ENCODE measurements around the gene STARD4.

Gene STARD4, protein sequence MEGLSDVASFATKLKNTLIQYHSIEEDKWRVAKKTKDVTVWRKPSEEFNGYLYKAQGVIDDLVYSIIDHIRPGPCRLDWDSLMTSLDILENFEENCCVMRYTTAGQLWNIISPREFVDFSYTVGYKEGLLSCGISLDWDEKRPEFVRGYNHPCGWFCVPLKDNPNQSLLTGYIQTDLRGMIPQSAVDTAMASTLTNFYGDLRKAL

DNA sequence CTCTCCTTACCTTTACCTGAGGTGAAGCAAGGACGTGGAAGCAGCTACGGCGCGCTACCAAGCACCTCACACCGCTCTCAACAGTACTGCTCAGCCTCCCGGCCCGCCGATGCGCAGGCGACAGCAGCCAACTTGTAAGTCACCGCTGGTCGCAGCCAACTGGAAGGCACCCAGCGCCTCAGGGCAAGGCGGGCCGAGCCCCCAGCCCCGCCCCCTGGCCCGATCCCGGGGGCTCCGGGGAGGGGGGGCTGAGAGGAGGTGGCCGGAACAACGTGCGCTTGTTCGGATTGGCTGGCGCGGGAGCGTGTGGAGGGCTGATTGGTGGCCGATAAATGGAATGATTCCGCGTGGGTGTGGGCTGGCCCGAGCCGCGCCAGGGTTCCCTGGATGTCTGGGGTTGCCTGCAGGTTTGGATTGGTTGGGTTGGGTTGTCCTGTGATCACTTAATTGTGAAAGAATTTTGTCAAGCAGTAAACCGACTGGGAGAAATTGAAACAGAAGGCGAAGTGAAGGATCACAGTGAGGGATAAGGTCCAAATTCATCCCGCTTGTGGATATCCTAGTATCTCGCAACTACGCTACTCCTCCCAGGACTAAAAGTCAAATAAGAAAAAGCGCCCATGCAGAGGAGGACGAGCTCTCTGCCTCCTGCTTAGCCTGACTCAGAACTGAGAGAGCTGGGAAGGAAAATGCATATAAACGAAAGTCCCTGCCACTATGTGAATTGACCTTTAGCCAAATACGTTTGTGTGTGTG, at the start of gene STARD4:
TSS of gene STARD4 (minus strand) at position 161 of the 756 bp plus-strand sequence. CDS start 5,102 bp downstream, outside the sequence.
- in situ Hi-C loops (cut with MboI; ENCODE audit: low sequenced_read_pairs) = no loop called here

DNA sequence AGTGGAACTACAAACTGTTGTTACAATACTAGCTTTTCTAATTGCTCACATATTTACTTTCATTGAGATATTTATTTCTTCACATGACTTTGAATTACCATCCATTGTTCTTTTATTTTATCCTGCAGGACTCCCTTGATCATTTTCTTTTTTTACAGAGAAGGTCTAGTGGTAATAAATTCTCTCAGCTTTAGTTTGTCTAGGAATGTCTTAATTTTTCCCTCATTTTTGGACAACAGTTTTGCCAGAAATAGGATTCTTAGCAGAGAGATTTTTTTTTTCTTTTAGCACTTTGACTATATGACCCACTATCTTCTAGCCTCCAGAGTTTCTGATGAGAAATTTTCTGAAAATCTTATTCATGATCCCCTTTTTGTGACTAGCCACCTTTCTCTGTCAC, 47.3 kb upstream of the STARD4 start:
- in situ Hi-C loops (cut with MboI; ENCODE audit: low sequenced_read_pairs) = no loop called here

DNA sequence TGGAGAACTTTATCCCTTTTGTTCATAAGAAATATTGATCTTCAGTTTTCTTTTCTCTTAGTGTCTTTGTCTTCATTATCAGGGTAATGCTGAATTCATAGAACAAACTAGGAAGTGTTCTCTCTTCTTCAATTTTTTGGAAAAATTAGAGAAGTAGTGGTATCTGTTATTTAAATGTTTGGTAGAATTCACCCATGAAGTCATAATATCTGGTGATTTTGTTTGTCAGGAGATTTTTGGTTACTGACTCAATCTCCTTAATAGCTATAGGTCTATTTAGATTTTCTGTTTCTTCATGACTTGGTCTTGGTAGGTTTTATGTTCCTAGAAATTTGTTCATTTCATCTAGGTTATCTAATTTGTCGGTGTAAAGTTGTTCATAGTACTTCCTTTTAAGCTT, 45.4 kb upstream of the STARD4 start:
- in situ Hi-C loops (cut with MboI; ENCODE audit: low sequenced_read_pairs) = no loop called here

DNA sequence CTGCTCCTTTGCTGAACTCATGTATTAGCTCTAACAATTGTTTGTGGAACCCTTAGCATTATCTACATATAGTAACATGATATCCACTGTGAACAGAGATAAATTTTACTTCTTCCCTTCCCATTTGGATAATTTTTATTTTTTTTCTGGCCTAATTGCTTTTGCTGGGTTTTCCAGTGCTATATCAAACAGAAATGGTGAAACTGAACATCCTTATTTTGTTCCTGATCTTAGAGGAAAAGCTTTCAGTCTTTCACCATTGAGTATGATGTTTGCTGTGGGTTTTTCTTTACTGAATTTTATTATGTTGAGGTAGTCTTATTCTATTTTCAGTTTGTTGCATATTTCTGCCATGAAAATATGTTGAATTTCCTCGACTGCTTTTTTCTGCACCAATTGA, 44.8 kb upstream of the STARD4 start:
- in situ Hi-C loops (cut with MboI; ENCODE audit: low sequenced_read_pairs) = no loop called here

DNA sequence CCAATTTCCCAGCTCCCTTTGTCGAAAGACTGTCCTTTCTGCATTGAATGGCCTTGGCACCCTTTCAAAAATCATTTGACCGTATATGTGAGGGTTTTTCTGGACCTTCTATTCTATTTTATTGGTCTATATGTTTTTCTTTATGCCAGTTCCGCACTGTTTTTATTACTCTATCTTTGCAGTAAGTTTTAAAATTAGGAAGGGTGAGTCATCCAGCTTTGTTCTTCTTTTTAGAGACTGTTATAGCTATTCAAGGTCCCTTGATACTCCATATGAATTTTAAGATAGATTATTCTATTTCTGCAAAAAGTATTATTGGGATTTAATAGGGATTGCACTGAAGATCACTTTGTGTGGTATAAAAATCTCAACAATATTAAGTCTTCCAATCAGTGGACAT, 44.2 kb upstream of the STARD4 start:
- in situ Hi-C loops (cut with MboI; ENCODE audit: low sequenced_read_pairs) = no loop called here

DNA sequence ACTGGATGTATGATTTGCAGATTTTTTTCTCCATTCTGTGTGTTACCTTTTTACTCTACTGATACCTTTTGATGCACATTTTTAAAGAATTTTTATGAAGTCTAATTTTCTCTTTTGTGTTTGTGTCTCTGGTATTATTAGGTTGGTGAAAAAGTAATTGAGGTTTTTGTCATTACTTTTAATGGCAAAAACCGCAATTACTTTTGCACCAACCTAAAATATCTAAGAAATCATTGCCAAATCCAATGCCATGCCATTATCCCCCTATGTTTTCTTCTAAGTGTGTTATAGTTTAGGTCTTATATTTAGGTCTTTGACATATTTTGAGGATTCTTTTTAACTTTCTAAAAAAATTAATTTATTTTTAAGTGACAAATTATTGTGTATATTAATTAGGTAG, 43.4 kb upstream of the STARD4 start:
- in situ Hi-C loops (cut with MboI; ENCODE audit: low sequenced_read_pairs) = no loop called here

DNA sequence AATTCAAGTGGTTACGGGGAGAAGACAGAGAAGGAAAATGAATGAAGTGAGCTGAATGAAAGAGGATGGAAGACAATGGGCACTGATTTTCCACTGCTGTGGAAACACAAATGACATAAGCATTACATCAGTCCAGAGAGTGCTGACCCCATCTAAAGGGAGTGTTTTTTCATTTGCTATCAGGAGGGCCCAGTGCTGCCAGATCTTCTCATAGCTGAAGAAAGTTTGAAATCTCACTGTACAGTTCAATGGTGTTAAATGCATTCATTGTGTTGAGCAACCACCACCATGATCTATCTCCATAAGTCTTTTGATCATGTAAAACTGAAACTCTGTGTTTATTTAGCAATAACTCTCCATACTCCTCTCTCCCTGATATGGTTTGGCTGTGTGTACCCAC, 41.5 kb upstream of the STARD4 start:
- in situ Hi-C loops (cut with MboI; ENCODE audit: low sequenced_read_pairs) = no loop called here

DNA sequence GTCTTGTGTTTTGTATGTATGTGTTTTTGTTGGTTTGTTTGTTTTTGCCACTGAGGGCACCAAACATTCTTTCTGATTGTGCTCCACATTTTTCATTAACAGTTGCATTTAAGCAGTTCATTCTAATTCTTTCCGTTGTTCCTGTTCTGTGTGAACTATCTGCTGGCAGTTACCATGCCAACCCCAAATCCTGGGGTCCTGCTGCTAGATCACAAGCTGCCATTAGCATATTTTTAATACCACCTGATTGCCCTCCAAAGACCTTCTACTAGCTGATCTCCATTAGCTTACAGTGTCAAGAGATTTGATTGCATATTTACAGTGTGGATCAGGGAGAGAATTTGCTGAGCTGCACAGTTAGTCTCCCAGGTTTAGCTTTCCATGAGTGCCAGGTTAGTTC, 40.6 kb upstream of the STARD4 start:
- in situ Hi-C loops (cut with MboI; ENCODE audit: low sequenced_read_pairs) = no loop called here

DNA sequence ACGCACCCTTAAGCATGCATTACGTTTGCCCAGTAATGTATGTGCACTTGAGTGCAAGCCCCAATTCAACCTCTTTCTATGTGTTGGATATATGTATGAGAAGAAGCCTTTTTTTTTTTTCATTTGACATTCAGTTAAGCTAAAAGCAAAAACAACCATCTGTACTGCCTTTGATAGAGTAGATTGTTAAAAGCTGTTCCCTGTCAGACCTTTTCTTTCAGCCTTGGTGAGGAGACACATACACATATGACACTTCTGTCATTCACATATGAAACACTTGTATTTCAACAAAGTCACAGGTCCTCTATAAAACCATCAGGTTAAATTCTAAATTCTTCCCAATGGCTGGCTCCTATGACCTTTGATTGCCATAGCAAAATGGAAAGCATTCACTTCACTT, 40.2 kb upstream of the STARD4 start:
- in situ Hi-C loops (cut with MboI; ENCODE audit: low sequenced_read_pairs) = no loop called here

DNA sequence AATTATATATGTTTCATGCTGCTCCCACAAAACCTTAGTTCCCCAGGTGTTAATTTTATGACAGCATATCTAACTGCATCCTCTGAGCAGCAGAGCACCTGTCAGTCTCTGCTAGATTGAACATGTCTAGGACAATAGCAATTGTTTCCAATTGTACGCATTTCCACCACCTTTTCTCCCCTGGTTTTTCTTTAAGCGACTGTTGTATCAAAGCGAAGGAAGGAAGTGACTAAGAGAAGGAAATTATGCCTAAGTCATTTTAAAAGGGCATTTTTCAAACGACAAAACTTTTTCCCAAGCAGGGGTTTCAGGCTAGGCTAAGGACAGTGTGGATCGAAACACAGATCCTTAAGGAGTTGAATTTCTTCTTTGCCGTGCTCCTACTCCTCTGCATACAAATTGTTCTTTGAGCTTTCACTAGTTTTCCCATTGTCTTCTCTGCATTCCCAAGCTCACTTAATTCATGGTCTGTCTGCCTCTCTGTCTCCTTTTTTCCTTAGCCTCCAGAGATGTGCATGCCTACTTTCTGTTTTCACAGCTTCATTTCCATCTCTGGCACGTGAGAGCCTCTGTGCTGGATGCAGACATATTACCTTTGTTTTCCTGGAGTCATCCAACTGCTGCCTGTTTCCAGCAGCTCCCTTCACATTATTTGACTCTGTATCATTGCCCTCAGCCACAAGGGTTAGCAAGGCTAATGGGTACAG, 39.4 kb upstream of the STARD4 start:
- in situ Hi-C loops (cut with MboI; ENCODE audit: low sequenced_read_pairs) = no loop called here

DNA sequence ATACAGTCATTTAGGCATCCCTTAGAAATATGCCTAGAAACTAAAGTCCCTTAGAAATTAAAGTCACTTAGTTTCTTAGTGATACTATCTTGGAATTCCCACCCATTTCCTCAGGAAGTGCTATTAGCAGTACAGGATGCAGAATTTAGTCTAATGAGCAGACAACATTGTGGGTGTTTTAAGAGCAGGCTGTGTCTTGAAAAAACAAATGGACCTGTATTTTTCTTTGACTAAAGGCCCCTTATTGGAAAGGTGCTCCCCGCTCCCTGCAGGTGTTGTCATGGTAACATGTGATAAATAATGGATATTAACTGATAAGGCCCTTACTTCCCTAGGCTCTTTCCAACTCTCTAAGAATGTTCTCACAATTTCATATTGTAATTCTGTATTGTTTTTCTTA, 38.8 kb upstream of the STARD4 start:
- in situ Hi-C loops (cut with MboI; ENCODE audit: low sequenced_read_pairs) = no loop called here

DNA sequence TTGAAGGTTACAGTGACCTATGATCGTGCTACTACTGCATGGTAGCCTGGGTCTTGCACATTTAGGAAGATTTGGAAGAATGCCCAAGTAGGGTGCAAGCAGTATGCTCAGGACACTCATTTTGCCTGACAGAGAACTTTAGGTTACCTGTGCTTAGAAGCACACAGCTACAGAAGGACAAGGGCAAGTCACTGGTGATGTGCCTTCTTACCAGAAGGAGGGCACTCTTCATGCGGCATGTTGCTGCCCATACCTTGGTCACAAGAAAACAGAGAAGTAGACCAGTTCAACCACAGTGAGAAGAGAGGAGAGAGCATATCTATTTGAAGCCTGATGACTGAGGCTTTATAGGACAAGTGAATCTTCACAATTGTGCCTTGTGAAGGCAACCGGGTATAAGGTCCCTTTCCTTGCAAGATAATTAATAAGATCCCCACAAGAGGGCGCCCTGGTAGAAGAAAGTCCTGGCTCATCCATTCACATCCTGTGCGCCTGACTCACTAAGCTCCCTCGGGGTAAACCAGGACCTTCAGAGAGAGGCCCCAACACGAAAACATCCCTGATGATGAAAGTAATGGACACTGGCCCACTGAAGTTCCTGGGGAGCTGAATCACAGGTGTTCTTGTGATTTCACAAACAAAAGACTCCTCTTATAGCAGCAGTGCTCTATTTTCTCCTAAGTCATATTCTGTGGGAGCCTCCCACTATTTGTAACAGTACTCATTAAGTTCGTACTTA, 38.1 kb upstream of the STARD4 start:
- in situ Hi-C loops (cut with MboI; ENCODE audit: low sequenced_read_pairs) = no loop called here

DNA sequence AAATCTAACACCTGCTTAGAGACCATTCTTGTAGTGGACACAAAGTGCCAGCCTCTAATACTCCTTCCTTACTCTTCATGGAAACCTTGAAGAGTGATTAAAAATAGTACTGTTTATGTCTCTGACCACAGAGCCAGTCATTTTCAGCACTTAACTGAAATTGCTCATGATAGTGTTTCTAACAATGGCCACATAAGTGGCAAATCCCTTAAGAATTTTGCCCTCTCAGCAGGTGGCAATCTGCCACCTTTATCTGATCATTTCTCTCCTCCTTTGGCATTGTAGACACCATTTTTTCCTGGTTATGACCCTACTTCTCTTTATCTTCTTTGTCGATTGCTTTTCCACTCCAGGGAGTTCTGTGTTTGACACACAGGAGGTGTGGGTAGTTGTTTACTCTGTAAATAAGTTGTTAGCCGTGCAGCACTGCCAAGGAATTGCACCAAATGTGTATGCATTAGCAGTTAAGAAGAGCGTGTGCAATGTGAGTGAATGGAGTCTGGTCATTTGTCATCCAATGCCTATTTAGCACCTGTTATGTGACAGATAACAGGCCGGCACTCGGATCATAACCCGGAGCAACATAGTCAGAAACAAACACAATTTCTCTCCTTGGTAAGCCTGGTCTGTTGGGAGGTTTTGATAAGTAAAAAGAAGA, 36.8 kb upstream of the STARD4 start:
- in situ Hi-C loops (cut with MboI; ENCODE audit: low sequenced_read_pairs) = loop anchor here (25.0 kb wide), 1 partner anchor 588 kb away; no protein-coding TSS in a partner anchor

DNA sequence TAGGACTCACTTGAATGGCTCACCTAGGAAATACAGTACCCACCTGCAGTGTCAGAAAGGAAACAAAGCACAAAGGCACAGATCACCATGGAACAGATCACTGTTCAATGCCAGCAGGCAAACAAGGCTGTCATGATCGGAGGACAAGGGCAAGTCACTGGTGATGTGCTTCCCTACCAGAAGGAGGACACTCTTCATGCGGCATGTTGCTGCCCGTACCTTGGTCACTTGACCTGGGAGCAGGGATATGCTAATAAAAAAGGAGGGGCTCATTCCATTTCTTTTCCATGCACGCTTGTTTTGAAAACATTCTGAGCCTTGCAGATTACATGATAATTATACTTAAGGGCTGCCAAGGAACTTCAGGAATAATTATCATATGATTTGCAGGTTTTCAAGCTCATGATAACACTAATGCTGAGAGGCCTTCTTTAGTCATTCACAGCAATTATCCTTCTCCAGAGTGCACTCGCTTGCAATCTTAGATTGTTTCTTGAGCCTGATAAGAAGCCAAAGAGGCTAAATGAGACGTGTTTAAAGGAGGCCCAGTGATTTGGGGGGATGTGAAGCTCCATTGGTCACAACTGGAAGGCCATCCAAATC, 36.1 kb upstream of the STARD4 start:
- in situ Hi-C loops (cut with MboI; ENCODE audit: low sequenced_read_pairs) = loop anchor here (25.0 kb wide), 1 partner anchor 589 kb away; no protein-coding TSS in a partner anchor

DNA sequence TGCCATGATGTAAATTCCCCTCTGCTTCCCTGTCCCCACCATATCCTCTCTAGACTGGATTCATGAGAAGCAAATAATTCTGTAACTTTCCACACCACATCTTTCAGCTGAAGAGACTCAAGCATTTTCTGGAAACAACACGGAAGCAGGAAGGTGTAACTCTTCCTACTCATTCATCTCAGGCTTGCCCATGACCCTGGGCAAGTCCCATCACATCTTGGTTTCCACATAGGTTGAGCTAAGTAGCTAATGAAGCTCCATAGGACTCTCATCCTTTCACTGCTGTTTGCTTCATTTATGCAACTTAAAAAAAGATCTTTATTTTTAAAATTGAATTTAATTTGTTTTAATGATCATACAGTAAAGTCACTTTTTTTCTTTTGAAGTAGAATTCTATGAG, 32.7 kb upstream of the STARD4 start:
- in situ Hi-C loops (cut with MboI; ENCODE audit: low sequenced_read_pairs) = loop anchor here (25.0 kb wide), 1 partner anchor 592 kb away; no protein-coding TSS in a partner anchor

DNA sequence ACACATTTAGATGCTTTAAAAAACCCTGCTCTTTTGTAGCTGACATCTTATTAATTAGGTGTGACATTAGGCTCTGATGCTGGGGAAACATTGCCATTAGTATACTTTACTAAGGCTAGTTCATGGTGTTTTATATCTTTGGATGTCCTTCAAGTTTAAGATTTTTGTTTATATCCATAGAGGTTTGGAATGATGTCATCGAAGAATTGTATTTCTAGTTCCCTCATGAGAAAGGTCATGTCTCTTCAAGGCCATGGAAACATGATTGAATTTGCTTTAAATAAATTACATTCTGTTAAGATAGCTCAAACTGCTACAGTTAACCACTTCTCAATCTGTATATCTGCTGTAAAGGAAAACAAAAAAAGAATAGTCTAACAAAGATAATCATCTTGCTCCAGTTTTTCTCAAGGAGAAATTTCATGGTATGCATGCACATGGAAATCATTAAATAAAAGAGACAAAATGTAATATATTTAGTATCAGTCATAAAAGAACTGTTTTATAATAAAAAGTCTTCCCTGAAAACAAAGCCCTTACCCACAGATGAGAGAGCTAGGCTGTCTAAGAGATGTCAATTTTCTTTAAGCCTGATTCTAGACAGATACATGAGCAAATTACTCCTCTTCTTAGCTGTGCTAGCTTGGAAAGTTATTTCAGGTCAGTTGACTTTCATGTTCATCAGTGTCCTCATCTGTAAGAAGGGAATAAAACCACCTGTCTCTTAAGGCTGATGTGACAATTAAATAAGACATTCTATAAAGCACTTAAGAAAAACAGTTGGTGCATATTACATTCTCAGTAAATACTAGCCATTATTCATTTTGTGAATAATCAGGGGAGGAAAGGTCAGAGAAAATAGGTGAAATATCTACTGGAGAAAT, 25.0 kb upstream of the STARD4 start:
- in situ Hi-C loops (cut with MboI; ENCODE audit: low sequenced_read_pairs) = loop anchor here (25.0 kb wide), 1 partner anchor 600 kb away; no protein-coding TSS in a partner anchor

DNA sequence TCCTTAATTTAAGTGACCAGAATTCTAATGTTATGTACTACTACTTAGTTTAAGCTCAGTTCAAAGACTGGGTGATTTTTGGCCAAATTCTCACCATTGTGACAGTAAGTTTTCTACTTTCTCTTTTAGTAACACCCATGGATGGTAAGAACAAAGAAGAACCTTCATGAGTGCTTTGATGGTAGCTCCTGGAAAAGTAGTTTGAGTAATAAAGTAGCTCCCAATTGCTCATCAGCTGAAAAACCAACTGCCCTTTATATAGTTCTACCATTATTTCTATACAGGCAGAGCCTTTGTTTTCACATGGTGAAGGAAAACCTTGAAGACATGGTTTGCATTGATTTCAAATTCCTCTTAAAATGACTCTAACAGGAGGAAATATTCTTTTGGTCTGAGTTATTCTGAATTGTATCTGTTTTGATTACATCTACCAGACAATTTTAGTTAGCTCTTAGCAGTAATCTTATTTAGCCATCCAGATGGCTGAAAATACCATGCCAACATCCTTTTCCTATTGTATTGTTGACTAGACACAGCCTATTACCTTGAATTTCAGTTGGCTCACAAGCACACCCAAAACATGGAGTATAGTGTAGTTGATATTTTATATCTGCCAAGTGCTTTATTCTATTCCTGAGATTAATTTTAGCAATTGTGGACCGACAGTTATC, 23.7 kb upstream of the STARD4 start:
- in situ Hi-C loops (cut with MboI; ENCODE audit: low sequenced_read_pairs) = loop anchor here (25.0 kb wide), 1 partner anchor 601 kb away; no protein-coding TSS in a partner anchor

DNA sequence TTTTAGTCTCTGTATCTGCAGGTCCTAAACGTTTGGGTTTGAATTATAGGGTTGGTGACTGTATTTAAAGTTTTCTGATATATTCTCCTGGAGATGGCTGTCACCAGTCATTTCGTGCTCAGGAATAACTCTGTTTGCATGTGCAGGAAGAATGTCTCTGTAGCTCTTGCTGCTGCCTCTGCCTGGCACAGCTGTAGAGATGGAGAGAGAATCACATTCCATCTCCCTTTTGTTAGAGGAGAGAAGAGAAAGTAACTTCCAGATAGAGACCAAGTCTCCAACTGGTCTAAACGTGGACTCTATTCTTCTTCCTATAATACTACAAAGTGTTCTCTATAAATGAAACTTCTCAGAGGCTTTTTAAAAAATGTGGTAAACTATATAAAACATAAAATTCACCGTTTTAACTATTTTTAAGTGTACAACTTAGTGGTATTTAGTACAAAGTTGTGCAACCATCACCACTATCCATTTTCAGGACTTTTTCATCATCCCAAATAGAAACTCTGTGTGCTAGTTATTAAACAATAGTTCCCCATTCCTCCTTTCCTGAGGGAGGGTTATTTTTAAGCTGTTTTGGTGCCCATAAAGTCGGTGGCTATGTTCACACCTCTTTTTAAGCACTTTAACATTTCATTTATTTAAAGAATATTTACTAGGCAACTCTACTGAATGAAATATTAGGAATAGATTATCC, 20.7 kb upstream of the STARD4 start:
- in situ Hi-C loops (cut with MboI; ENCODE audit: low sequenced_read_pairs) = loop anchor here (25.0 kb wide), 1 partner anchor 604 kb away; no protein-coding TSS in a partner anchor
